ENCODE measurements around the gene RAB22A. TPM values are rescaled to one million over a fixed set of nuclear protein-coding genes. Genes with fewer than 3 reads are reported as not detected.

Gene RAB22A
- total and polyA plus RNA-seq, 2 donors (not counting 3 experiments of a cell fraction or from before 2014, with no cell fraction given): 8.6 to 16.3 TPM

DNA sequence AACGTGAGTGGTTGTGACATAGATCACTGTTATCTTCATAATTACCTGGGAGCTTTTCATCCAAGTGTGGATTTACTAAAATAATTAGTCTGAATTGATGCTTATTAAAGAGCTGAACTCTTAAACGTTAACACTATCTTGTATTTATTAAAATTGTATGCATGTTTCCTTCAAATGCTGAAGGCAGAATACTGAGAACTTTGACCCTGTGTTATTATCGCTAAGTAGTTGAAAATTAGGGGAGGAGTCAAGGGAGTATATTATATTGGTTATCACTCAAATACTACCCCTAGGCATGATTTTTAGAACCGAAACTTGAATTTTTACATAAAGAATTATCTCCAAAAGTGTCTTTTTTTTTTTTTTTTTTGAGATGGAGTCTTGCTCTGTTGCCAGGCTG, 85.3 kb downstream of the RAB22A start:
- peaks cover 99% of the 10 kb centered on the region for H3K79me2 ChIP-seq (ENCODE audit: control insufficient read depth, insufficient read depth, low read length)
- H3K4me2 ChIP-seq (ENCODE audit: insufficient read depth, low read length): no peak overlapping the region
- H3K4me3 ChIP-seq (replicated peaks in 1 of 3; ENCODE audit: insufficient read depth in 1 of 3, low read depth in 1 of 3, low read length in 3 of 3): no peak overlapping the region
- FAIRE-seq (no peak), DNase-seq (ENCODE audit: low read depth, low spot score) (no peak)
- intact Hi-C loops (cut with micrococcal nuclease): no loop called here
- ChIA-PET POLR2A (interaction anchor here (0.6 kb wide), 1 partner anchor 253 kb away, joined by 5 read pairs; no protein-coding TSS in a partner anchor), CTCF (interaction anchor here (1.0 kb wide), 1 partner anchor 10 kb away, joined by 3 read pairs; no protein-coding TSS in a partner anchor)
- no TSS peak for BruUV-seq (replicated peaks)
- no peak overlapping the region for H2AFZ ChIP-seq (ENCODE audit: low read depth, low read length)
- peaks cover 14% of the 10 kb centered on the region for H3K4me1 ChIP-seq (ENCODE audit: control insufficient read depth, extremely low read depth, insufficient read depth, low read length)
- TF ChIP-seq POLR2AphosphoS5 (IDR thresholded peaks at IDR 0.05; ENCODE audit: insufficient read depth, low read depth, low read length): no peak
- TF ChIP-seq, protein P1, sequence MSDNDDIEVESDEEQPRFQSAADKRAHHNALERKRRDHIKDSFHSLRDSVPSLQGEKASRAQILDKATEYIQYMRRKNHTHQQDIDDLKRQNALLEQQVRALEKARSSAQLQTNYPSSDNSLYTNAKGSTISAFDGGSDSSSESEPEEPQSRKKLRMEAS (IDR thresholded peaks at IDR 0.05; ENCODE audit: insufficient read depth, insufficient read length): no peak
- TF ChIP-seq, protein P2, sequence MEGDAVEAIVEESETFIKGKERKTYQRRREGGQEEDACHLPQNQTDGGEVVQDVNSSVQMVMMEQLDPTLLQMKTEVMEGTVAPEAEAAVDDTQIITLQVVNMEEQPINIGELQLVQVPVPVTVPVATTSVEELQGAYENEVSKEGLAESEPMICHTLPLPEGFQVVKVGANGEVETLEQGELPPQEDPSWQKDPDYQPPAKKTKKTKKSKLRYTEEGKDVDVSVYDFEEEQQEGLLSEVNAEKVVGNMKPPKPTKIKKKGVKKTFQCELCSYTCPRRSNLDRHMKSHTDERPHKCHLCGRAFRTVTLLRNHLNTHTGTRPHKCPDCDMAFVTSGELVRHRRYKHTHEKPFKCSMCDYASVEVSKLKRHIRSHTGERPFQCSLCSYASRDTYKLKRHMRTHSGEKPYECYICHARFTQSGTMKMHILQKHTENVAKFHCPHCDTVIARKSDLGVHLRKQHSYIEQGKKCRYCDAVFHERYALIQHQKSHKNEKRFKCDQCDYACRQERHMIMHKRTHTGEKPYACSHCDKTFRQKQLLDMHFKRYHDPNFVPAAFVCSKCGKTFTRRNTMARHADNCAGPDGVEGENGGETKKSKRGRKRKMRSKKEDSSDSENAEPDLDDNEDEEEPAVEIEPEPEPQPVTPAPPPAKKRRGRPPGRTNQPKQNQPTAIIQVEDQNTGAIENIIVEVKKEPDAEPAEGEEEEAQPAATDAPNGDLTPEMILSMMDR (IDR thresholded peaks at IDR 0.05; ENCODE audit: extremely low read depth in 1 of 2, insufficient read depth in 1 of 2, low read depth in 1 of 2, low read length in 2 of 2): no peak
- TF ChIP-seq FOS (IDR thresholded peaks at IDR 0.05; ENCODE audit: borderline replicate concordance, insufficient read depth, low read length): no peak
- no peak for TF ChIP-seq POLR2A (IDR thresholded peaks at IDR 0.05; ENCODE audit: low read depth, low read length)
- no peak for TF ChIP-seq JUN (IDR thresholded peaks at IDR 0.05; ENCODE audit: borderline replicate concordance, insufficient read depth, insufficient read length, low read depth)
- H3K9me1 ChIP-seq (replicated peaks; ENCODE audit: control insufficient read depth, extremely low read depth, insufficient read depth, low read length): peaks cover 3% of the 10 kb centered on the region
- no peak overlapping the region for H3K9ac ChIP-seq (replicated peaks; ENCODE audit: extremely low read depth, insufficient read depth, low read length)
- no peaks in the 10 kb centered on the region for H3K27me3 ChIP-seq (ENCODE audit: control insufficient read depth in 2 of 2, insufficient read depth in 2 of 2, low read length in 2 of 2)
- no peaks in the 10 kb centered on the region for H3K9me3 ChIP-seq (replicated peaks; ENCODE audit: control insufficient read depth, insufficient read depth, low read length)
- no peak overlapping the region for H3K27ac ChIP-seq (ENCODE audit: insufficient read depth, low read depth, low read length)
- H3K36me3 ChIP-seq (ENCODE audit: control insufficient read depth in 2 of 2, extremely low read depth in 1 of 2, insufficient read depth in 2 of 2, low read length in 2 of 2): peaks cover 2 to 3% of the 10 kb centered on the region in 2 experiments
- H4K20me1 ChIP-seq (replicated peaks; ENCODE audit: control insufficient read depth, extremely low read depth, insufficient read depth, low read length): peaks cover 32% of the 10 kb centered on the region
- dilution Hi-C loops (cut with MboI; ENCODE audit: extremely low pct_ligation_motif_present, low sequenced_read_pairs): no loop called here
